ENCODE measurements around the gene KLHL26. TPM values are rescaled to one million over a fixed set of nuclear protein-coding genes. Genes with fewer than 3 reads are reported as not detected.
A peak's percentile ranks its signal among the peaks of the same experiment; 100 is the strongest.

Gene KLHL26
- total and polyA plus RNA-seq, 9 of the 15 experiments (the other 6 are each of a cell fraction or from before 2014, with no cell fraction given), result 0.13 to 13.3 (median 1.4) TPM

DNA sequence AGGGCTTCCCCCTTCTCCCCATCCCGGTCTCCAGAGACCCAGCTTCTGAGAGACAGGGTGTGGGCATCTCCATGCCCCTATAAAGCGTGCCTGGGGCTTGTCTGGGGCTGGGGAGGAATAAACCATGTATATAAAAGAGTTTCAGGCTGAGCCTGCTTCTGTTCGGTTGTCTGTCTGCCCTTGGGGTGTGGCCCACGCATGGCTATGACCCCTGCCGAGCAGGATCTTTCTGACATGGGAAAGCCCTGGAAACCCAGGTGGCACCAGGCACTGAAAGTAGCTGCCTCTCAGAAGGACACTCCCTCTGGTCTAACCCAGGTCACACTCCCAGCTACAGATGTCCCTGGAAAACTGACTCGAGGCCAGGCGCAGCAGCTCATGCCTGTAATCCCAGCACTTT, 15.9 kb upstream of the KLHL26 start:
- Histone ChIP-seq H3K9ac (ENCODE audit: insufficient read depth in 1 of 2, low read depth in 2 of 2, low read length in 2 of 2) (peak overlapping the region in 1 of 2 experiments; percentile 45; a peak in 2 of 4 replicates), H3K4me1 (replicated peaks in 1 of 2; ENCODE audit: control insufficient read depth in 2 of 2, insufficient read depth in 2 of 2, low read length in 2 of 2) (peaks cover 0 to 6% of the 10 kb centered on the region in 2 experiments; a peak in 3 of 5 replicates), H3K36me3 (ENCODE audit: control insufficient read depth, insufficient read depth, low read length) (no peaks in the 10 kb centered on the region), H4K20me1 (replicated peaks; ENCODE audit: control insufficient read depth, insufficient read depth, low read length) (no peaks in the 10 kb centered on the region; the same call in 1 of the 2 replicates), H3K79me2 (ENCODE audit: control insufficient read depth, insufficient read depth, low read length) (no peaks in the 10 kb centered on the region), H3K27me3 (ENCODE audit: control insufficient read depth in 2 of 2, insufficient read depth in 2 of 2, low read length in 2 of 2) (peaks cover 8 to 33% of the 10 kb centered on the region in 2 experiments; a peak in 4 of 5 replicates), H3K4me3 (no peak overlapping the region), H3K9me3 (replicated peaks; ENCODE audit: control insufficient read depth, insufficient read depth, low read depth, low read length) (no peaks in the 10 kb centered on the region), H3K4me2 (ENCODE audit: insufficient read depth, low read length) (no peak overlapping the region), H2AFZ (ENCODE audit: low read depth, low read length) (no peak overlapping the region), H3K27ac (ENCODE audit: extremely low read depth, low read depth, low read length) (no peak overlapping the region), H3K9me1 (ENCODE audit: control insufficient read depth, insufficient read depth, low read length) (no peaks in the 10 kb centered on the region)
- DNase-seq (ENCODE audit: extremely low read depth in 1 of 4, low spot score in 3 of 4), result no peak
- WGBS (ENCODE audit: insufficient coverage, low coverage, missing lambda C conversion rate), result 9% methylated on average over 6 of the region's 7 CpGs
- CTCF ChIA-PET (ENCODE audit: low intra/inter-chr PET ratio), result no interaction called here
- no peak for TF ChIP-seq KAT7 (CRISPR knock-in tag; IDR thresholded peaks at IDR 0.05; ENCODE audit: borderline replicate concordance)
- TF ChIP-seq, protein P1, sequence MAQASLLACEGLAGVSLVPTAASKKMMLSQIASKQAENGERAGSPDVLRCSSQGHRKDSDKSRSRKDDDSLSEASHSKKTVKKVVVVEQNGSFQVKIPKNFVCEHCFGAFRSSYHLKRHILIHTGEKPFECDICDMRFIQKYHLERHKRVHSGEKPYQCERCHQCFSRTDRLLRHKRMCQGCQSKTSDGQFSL (CRISPR knock-in tag; IDR thresholded peaks at IDR 0.05), result no peak
- TF ChIP-seq, protein P1 (tag; IDR thresholded peaks at IDR 0.05), result no peak
- no peak for TF ChIP-seq MEIS2 (IDR thresholded peaks at IDR 0.05; ENCODE audit: partially characterized antibody)
- no peak for TF ChIP-seq PHTF2 (CRISPR knock-in tag; IDR thresholded peaks at IDR 0.05)
- no peak for TF ChIP-seq FOXK1 (CRISPR knock-in tag; IDR thresholded peaks at IDR 0.05; ENCODE audit: borderline replicate concordance)
- TF ChIP-seq RFX7 (CRISPR knock-in tag; IDR thresholded peaks at IDR 0.05), result no peak
- TF ChIP-seq, protein P2, sequence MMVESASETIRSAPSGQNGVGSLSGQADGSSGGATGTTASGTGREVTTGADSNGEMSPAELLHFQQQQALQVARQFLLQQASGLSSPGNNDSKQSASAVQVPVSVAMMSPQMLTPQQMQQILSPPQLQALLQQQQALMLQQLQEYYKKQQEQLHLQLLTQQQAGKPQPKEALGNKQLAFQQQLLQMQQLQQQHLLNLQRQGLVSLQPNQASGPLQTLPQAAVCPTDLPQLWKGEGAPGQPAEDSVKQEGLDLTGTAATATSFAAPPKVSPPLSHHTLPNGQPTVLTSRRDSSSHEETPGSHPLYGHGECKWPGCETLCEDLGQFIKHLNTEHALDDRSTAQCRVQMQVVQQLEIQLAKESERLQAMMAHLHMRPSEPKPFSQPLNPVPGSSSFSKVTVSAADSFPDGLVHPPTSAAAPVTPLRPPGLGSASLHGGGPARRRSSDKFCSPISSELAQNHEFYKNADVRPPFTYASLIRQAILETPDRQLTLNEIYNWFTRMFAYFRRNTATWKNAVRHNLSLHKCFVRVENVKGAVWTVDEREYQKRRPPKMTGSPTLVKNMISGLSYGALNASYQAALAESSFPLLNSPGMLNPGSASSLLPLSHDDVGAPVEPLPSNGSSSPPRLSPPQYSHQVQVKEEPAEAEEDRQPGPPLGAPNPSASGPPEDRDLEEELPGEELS (CRISPR knock-in tag; IDR thresholded peaks at IDR 0.05; ENCODE audit: borderline replicate concordance), result no peak
- TF ChIP-seq, protein P3, sequence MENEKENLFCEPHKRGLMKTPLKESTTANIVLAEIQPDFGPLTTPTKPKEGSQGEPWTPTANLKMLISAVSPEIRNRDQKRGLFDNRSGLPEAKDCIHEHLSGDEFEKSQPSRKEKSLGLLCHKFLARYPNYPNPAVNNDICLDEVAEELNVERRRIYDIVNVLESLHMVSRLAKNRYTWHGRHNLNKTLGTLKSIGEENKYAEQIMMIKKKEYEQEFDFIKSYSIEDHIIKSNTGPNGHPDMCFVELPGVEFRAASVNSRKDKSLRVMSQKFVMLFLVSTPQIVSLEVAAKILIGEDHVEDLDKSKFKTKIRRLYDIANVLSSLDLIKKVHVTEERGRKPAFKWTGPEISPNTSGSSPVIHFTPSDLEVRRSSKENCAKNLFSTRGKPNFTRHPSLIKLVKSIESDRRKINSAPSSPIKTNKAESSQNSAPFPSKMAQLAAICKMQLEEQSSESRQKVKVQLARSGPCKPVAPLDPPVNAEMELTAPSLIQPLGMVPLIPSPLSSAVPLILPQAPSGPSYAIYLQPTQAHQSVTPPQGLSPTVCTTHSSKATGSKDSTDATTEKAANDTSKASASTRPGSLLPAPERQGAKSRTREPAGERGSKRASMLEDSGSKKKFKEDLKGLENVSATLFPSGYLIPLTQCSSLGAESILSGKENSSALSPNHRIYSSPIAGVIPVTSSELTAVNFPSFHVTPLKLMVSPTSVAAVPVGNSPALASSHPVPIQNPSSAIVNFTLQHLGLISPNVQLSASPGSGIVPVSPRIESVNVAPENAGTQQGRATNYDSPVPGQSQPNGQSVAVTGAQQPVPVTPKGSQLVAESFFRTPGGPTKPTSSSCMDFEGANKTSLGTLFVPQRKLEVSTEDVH (IDR thresholded peaks at IDR 0.05; ENCODE audit: low read depth, partially characterized antibody), result no peak
- TF ChIP-seq L3MBTL2 (IDR thresholded peaks at IDR 0.05), result no peak
- no peak for TF ChIP-seq TSC22D4 (tag; IDR thresholded peaks at IDR 0.05)
- TF ChIP-seq SRSF9 (IDR thresholded peaks at IDR 0.05; ENCODE audit: borderline replicate concordance, low read depth, low read length), result no peak
- no peak for TF ChIP-seq SLC30A9 (CRISPR knock-in tag; IDR thresholded peaks at IDR 0.05)
- no TSS peak for BruUV-seq (replicated peaks)
- in situ Hi-C loops (cut with MboI), result no loop called here
- no peak for ATAC-seq
- intact Hi-C loops (cut with micrococcal nuclease), result no loop called here
- FAIRE-seq, result no peak
- POLR2A ChIA-PET, result interaction anchor here (0.6 to 0.9 kb wide), 2 partner anchors 51 to 170 kb away, joined by 3 to 4 read pairs; no protein-coding TSS in a partner anchor
